Embryonic facial prominence (tissue), 1 donor: Measurements from ENCODE around the gene NAA15.
"Not testable (repeated sequence)": the region's sequence is repeated elsewhere in the genome, so short reads cannot be mapped to it uniquely, and the experiment has no call there.

ENCODE experiments used
- DNase-seq: peaks from one replicate; pipeline ENCODE4 v3.0.0-alpha.2; 2016; ENCODE audit errors: extremely low spot score

The NAA15 gene

DNA sequence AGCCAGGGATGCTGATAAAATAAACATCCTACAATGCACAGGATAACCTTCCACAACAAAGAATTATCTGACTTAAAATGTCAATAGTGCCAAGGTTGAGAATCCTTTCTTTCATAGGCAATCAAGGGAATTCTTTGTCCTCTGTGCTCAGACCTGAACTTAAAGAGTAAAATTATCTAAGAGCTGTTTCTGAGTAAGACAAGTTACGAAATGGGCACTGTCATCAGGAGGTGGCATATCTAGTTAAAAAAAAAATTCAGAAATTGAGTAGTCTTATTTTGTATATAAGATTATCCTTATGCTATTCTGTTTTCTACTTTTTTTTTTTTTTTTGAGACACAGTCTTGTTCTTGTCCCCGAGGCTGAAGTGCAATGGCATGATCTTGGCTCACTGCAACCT lies 149.3 kb downstream of the NAA15 start:
- DNase-seq, result no peak

DNA sequence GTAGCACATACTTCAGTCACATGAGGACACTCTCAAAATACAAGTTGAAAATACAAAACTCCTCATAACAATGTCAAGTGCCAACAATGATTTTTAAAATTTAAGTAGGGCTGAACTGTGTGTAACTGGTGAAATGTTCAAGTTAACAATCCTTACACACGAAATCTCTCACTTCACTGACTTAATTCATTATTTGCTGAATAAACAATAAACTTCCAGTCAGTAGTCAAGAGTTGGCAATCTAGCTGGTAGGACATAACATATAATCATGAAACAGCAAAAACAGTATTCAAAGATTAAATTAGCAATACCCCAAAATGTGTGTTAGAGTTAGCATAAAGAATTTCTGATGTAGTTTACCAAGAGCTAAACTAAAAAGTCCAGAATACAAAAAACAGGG lies 150.7 kb downstream of the NAA15 start:
- no peak for DNase-seq

DNA sequence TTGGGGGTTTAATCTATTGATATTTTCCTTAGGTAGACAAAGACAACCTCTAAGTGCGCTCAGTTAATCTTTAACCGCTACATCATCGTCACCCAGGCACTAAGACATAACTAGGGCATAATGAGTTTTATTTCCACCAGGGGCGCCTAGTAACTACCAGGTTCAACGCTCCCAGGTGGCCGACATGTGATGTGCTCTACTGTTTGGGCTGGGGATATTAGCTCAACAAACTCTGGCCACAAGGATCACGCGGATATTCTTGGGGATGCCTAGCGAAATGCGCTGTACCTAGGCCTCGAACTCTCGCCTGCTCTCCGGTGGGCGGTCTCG lies 151.7 kb downstream of the NAA15 start:
- DNase-seq, result peak; percentile 44

DNA sequence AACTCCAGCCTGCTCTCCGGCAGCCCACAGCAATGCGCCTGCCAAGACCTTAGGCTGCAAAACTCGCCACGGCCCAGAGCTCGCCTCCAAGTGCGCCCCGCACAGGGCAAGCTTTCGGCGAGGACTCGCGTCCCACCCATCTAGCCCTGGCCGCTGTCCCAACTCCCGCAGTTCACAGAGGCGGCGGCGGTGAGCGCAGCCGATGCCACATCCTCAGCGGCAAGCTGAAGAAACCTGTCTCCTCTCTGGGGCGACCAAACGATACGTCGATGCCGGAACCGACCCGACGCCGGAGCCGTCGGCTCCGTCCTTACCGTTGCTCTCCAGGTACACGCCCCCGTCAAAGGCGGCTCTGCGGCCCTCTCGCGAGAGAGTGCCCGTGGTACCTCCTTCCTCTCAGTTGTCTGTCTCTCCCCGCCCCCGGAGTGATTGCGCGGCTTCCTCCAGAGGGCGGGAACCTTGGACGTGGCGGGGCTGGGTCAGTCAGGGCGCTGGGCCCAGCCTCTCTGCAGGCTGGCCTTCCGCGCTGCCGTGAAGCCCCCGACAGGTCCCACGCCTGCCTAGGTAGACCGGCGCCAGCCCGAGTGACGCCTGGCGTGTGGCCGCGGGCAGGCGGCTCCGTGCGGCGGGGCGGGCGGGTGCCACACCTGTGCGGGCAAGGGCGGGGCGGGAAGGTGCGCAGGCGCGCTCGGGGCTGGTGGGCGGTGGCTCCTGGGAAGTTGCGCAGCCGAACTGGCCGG lies 152.2 kb downstream of the NAA15 start:
- DNase-seq, result peak; percentile 96

- peak; percentile 79 for DNase-seq
These were observed 153.1 kb downstream of the NAA15 start, which contains the start of gene RAB33B for GRCh38 chr4:139454111-139455045. RAB33B (plus strand) TSS chr4:139454121; CDS start chr4:139454196, 75 bp downstream.

DNA sequence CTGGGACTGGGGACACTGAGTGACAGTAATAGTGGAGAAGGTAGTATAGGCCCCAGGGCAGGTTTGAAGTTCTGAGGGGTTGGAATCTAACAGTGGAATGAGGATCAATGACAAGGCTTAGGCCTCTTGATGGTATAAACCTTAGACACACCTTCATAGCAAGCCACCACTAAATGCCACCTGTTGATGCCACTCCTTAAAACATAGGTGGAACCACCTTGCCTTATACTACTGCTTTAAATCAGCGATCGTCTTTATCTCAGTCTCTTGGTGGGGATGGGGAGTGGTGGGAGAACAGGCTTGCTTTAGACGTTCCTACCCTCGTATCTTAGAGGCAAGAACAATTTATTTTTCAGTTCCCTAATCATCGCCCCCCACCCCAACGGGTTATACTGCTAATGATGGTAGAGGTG lies 153.8 kb downstream of the NAA15 start:
- no peak for DNase-seq

GRCh38 chr4:139457318-139457717 lies 156.0 kb downstream of the NAA15 start:
- DNase-seq, result no peak

GRCh38 chr4:139458543-139458942 lies 157.2 kb downstream of the NAA15 start:
- DNase-seq, result no peak

DNA sequence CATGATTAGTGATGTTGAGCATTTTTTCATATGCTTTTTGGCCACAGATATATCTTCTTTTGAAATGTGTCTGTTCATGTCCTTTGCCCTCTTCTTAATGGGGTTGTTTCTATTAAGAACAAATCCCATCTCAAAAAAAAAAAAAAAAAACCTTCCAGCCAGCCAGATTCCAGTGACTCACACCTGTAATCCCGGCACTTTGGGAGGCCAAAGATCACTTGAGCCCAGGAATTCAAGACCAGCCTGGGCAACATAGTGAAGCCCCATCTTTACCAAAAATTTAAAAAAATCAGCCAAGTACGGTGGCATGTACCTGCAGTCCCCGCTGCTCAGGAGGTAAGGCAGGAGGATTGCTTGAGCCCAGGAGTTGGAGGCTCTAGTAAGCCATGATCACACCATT lies 157.7 kb downstream of the NAA15 start:
- DNase-seq, result no peak

DNA sequence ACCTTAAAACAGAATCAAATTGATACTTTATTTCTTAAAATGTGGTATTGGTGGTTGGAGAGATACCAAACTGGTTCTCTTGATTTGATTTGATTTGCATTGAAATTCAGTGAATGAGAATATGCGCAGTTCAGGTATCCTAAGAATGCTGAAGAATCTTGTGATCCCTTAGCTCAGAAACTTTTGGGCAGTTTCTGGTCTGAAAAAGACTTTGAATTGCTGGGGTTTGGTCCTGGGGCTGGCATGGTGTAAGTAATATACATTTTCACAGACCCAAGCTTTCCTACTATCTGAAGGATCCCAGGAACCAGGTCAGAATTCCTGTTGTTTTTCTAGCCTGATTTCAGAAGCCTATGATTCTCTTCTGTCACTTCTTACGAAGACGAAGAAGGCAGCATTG lies 159.3 kb downstream of the NAA15 start:
- DNase-seq, result no peak

- DNase-seq, result no peak
These were observed 159.8 kb downstream of the NAA15 start for GRCh38 chr4:139461022-139461628.

- DNase-seq, result not testable (repeated sequence)
These were observed 163.2 kb downstream of the NAA15 start for GRCh38 chr4:139464512-139464911.

DNA sequence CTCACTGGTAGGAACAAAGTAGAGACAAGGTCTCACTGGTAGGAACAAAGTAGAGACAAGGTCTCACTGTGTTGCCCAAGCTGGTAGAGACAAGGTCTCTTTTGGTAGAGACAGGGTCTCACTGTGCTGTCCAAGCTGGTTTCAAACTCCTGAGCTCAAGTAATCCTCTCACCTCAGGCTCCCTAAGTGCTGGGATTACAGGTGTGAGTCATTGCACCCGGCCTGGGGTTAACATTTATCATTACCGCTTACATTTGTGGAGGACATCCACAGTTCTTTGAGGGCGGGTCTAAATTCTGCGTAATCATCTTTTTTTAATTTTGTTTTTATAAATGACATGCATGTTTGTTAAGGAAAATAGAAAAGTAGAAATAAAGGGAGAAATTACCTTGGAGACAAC lies 164.6 kb downstream of the NAA15 start:
- no peak for DNase-seq

DNA sequence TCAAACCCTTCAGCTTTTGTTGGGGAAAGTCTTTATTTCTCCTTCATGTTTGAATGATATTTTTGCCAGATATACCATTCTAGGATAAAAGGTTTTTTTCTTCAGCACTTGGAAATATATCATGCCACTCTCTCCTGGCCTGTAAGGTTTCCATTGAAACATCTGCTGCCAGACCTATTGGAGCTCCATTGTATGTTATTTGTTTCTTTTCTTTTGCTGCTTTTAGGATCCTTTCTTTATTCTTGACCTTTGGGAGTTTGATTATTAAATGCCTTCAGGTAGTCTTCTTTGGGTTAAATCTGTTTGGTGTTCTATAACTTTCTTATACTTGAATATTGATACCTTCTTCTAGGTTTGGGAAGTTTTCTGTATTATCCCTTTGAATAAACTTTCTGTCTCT lies 167.5 kb downstream of the NAA15 start:
- not testable (repeated sequence) for DNase-seq

DNA sequence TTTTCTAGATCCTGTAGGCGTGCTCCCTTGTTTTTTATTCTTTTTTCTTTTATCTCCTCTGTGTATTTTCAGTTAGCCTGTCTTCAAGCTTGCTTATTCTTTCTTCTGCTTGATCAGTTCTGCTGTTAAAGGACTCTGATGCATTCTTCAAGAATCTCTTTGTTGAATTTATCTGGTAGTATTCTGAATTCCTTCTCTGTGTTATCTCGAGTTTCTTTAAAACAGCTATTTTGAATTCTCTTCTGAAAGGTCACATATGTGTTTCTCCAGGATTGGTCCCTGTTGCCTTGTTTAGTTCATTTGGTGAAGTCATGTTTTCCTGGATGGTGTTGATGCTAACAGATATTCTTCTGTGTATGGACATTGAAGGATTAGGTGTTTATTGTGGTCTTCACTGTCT lies 167.9 kb downstream of the NAA15 start:
- no peak for DNase-seq
